PFSK-1 (cell line): ENCODE results near the gene NAP1L4.

Experiments used
- POLR2AphosphoS5 ChIP-seq: IDR thresholded peaks from 2 replicates; pipeline ENCODE4 v1.6.1; 2012; ENCODE audit warnings: low read depth, mild to moderate bottlenecking, control low read depth, low read length, moderate library complexity
- SIN3A ChIP-seq: IDR thresholded peaks from 2 replicates; pipeline ENCODE4 v1.6.1; 2012; ENCODE audit warnings: mild to moderate bottlenecking, low read length, moderate library complexity, borderline replicate concordance; ENCODE audit not compliant: insufficient read depth
- TAF1 ChIP-seq: IDR thresholded peaks from 2 replicates; pipeline ENCODE4 v1.6.1; 2012; ENCODE audit warnings: low read length, control low read depth, borderline replicate concordance; ENCODE audit not compliant: insufficient read depth
- TF ChIP-seq, protein P1 (sequence below), 2 experiments: IDR thresholded peaks; 2 replicates each; pipeline versions ENCODE4 v1.6.1 to v1.8.0; 2011 to 2012; ENCODE audit warnings: low read depth in 2 of 2, low read length in 2 of 2, control low read depth in 1 of 2, inconsistent platforms in 1 of 2, mild to moderate bottlenecking in 1 of 2, moderate library complexity in 1 of 2; ENCODE audit not compliant: insufficient read depth in 1 of 2

DNA sequence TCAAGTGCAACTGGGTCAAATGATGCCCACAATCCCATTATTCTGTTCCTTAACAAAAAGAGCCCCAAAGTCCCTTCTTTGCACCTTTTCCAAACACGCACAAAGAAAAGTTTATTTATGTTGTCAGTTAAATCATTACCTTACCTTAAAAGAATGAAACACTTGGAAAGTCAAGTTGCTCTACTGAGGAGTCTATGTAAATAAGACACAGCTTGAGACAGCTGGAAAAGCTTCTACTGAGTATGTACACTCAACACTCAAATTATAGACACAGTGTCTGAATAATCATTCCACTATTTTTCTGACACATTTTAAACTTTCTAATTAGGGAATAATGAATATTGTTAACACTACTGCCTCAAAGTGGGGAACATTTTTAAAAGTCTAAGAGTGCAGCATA is 41.3 kb downstream of the NAP1L4 start:
- TF ChIP-seq, protein P1, sequence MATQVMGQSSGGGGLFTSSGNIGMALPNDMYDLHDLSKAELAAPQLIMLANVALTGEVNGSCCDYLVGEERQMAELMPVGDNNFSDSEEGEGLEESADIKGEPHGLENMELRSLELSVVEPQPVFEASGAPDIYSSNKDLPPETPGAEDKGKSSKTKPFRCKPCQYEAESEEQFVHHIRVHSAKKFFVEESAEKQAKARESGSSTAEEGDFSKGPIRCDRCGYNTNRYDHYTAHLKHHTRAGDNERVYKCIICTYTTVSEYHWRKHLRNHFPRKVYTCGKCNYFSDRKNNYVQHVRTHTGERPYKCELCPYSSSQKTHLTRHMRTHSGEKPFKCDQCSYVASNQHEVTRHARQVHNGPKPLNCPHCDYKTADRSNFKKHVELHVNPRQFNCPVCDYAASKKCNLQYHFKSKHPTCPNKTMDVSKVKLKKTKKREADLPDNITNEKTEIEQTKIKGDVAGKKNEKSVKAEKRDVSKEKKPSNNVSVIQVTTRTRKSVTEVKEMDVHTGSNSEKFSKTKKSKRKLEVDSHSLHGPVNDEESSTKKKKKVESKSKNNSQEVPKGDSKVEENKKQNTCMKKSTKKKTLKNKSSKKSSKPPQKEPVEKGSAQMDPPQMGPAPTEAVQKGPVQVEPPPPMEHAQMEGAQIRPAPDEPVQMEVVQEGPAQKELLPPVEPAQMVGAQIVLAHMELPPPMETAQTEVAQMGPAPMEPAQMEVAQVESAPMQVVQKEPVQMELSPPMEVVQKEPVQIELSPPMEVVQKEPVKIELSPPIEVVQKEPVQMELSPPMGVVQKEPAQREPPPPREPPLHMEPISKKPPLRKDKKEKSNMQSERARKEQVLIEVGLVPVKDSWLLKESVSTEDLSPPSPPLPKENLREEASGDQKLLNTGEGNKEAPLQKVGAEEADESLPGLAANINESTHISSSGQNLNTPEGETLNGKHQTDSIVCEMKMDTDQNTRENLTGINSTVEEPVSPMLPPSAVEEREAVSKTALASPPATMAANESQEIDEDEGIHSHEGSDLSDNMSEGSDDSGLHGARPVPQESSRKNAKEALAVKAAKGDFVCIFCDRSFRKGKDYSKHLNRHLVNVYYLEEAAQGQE (IDR thresholded peaks at IDR 0.05; ENCODE audit: insufficient read depth in 1 of 2, low read depth in 2 of 2, low read length in 2 of 2) = no peak
- TF ChIP-seq TAF1 = no peak
- TF ChIP-seq SIN3A = no peak
- no peak for TF ChIP-seq POLR2AphosphoS5
